ENCODE measurements around the gene PAQR8.

- TF ChIP-seq CTCF (conservative IDR thresholded peaks at IDR 0.05) = peak; percentile 92
- no peak for TF ChIP-seq ZFX (IDR thresholded peaks at IDR 0.05)
Measured at GRCh38 chr6:52399511-52400312, 37.8 kb downstream of the PAQR8 start.

All from C4-2B (cell line).